ENCODE data around the gene PBOV1. TPM values are rescaled to one million over a fixed set of nuclear protein-coding genes. Genes with fewer than 3 reads are reported as not detected.

Gene PBOV1
- not detected in 2 replicates for total RNA-seq (2014; rRNA removed; shearing (Covaris generic); ENCODE audit: low replicate concordance)

DNA sequence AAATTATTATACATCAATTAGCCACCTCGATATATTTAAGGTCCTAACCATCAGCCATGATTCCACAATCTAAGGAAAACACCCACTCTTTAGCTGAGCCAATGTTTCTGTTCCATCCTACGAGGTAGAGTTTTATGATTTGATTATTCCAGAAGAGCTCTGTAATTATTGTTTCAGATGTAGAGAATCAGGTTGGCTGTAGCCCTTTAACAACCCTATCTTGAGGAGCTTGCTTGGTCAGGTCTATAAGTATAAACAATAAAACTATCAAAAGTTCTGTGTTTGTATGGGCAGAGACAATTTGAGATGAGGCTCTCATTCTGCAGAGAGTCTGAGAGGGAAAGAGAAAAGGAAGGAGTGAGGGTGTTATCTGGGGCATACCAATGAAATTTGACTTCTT, at the start of gene PBOV1:
TSS of gene PBOV1 (minus strand) at position 43 of the 400 bp plus-strand sequence. CDS start 96 bp downstream, outside the sequence.
- H3K27ac ChIP-seq (ENCODE audit: low read length): no peak within 1 kb of the TSS
- no peak for DNase-seq

DNA sequence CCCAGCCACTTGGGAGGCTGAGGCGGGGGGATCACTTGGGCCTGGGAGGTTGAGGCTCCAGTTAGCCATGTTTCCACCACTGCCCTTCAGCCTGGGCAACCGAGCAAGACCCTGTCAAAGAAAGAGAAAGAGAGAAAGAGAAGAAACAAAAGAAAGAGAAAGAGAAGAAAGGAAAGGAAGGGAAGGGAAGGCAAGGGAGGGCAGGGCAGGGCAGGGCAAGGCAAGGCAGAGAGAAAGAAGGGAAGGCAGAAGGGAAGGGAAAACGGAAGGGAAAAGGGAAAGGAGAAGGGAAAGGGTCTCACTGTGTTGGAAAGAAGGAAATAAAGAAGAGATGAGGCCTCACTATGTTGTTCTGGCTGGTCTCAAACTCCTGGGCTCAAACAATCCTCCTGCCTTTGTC, 47.8 kb upstream of the PBOV1 start:
- Histone ChIP-seq H3K4me3 (ENCODE audit: low read length) (no peak overlapping the region), H3K4me1 (ENCODE audit: low read length) (no peaks in the 10 kb centered on the region), H3K9me2 (replicated peaks; ENCODE audit: insufficient read depth, low read length) (no peaks in the 10 kb centered on the region), H3K79me2 (ENCODE audit: low read length) (no peaks in the 10 kb centered on the region), H3K9me3 (ENCODE audit: low read length) (no peaks in the 10 kb centered on the region), H2AFZ (ENCODE audit: low read length) (no peak overlapping the region), H4K20me1 (ENCODE audit: insufficient read depth, low read depth, low read length) (no peaks in the 10 kb centered on the region), H3K27me3 (ENCODE audit: low read length) (no peaks in the 10 kb centered on the region), H3K4me2 (ENCODE audit: low read depth, low read length, poor library complexity, severe bottlenecking) (no peak overlapping the region), H3K36me3 (ENCODE audit: insufficient read depth, low read length) (no peaks in the 10 kb centered on the region), H3K9ac (ENCODE audit: low read length) (no peak overlapping the region), H3K27ac (ENCODE audit: low read length) (no peak overlapping the region)
- no peak for DNase-seq

More for the DNA sequence above, at the start of gene PBOV1:
- Histone ChIP-seq H3K36me3 (ENCODE audit: insufficient read depth, low read length) (no peaks in the 10 kb centered on the region), H2AFZ (ENCODE audit: low read length) (no peak within 1 kb of the TSS), H3K79me2 (ENCODE audit: low read length) (no peaks in the 10 kb centered on the region), H3K9me3 (ENCODE audit: low read length) (no peaks in the 10 kb centered on the region), H4K20me1 (ENCODE audit: insufficient read depth, low read depth, low read length) (no peaks in the 10 kb centered on the region), H3K4me3 (ENCODE audit: low read length) (no peak within 1 kb of the TSS), H3K4me1 (ENCODE audit: low read length) (no peaks in the 10 kb centered on the region), H3K27me3 (ENCODE audit: low read length) (no peaks in the 10 kb centered on the region; the same call in 1 of the 2 replicates), H3K9ac (ENCODE audit: low read length) (no peak within 1 kb of the TSS), H3K4me2 (ENCODE audit: low read depth, low read length, poor library complexity, severe bottlenecking) (no peak within 1 kb of the TSS), H3K9me2 (replicated peaks; ENCODE audit: insufficient read depth, low read length) (no peaks in the 10 kb centered on the region)

DNA sequence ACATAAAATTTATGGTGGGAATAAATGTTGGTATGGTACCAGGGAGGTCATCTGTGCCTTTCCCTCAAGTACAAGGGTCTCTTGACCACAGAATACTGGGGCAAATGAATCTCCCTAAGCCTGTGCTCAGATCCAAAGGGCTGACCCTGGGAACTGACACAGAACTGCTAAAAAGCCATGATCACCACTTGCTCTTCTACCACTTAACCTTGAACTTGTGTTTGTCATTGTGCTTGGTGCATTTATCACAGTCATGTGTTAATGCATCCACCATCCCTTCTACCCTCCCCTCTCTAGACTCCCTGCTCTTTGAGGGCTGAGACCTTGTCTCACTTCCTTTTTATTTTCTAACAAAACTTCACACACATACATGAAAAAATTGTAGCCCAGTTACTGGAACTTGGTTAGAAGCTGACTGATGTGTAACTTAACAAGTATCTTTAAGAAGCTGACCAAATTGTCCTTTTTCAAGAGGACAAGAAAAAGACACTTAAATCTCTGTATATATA, 46.1 kb upstream of the PBOV1 start:
- Histone ChIP-seq H3K4me2 (ENCODE audit: low read depth, low read length, poor library complexity, severe bottlenecking) (no peak overlapping the region), H4K20me1 (ENCODE audit: insufficient read depth, low read depth, low read length) (no peaks in the 10 kb centered on the region), H3K4me3 (ENCODE audit: low read length) (no peak overlapping the region), H3K9me3 (ENCODE audit: low read length) (no peaks in the 10 kb centered on the region), H3K9ac (ENCODE audit: low read length) (no peak overlapping the region), H3K9me2 (replicated peaks; ENCODE audit: insufficient read depth, low read length) (no peaks in the 10 kb centered on the region), H3K79me2 (ENCODE audit: low read length) (no peaks in the 10 kb centered on the region), H3K27ac (ENCODE audit: low read length) (no peak overlapping the region), H3K36me3 (ENCODE audit: insufficient read depth, low read length) (no peaks in the 10 kb centered on the region), H2AFZ (ENCODE audit: low read length) (no peak overlapping the region), H3K4me1 (ENCODE audit: low read length) (no peaks in the 10 kb centered on the region), H3K27me3 (ENCODE audit: low read length) (no peaks in the 10 kb centered on the region)
- DNase-seq: no peak

GRCh38 chr6:138263963-138264362, 45.7 kb upstream of the PBOV1 start:
- no peak overlapping the region for H3K27ac ChIP-seq (ENCODE audit: low read length)
- no peak overlapping the region for H3K4me3 ChIP-seq (ENCODE audit: low read length)

DNA sequence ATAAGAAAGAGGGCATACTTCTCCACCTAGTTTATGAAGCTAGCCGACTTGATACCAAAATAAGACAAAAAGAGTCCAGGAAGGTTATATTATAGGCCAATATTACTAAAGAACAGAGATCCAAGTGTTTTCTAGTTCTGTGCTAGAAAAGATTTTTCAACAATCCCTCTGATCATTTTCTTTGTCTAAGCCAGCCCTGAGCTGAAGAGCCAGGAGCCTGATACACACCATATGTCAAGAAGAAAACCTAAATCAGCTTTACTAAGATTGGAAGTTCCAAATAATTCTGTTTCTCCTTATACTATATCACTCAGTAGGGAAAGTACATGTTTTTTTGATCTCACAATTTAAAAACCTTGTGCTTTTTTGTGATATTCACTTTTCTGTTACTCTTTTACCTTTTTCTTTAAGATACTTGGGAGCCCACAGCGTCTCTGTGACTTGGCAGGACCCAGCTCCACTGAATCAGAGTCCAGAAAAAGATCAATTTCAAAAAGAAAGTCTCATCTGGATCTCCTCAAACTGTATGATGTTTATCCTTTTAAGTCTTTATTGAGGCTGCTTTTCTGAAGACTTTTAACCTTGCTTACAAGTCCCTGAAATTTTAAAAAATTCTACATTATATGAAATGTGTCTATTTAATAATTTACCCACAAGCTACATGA, 43.0 kb upstream of the PBOV1 start:
- H4K20me1 ChIP-seq (ENCODE audit: insufficient read depth, low read depth, low read length): no peaks in the 10 kb centered on the region
- DNase-seq: no peak
- H3K9ac ChIP-seq (ENCODE audit: low read length): no peak overlapping the region
- no peak overlapping the region for H2AFZ ChIP-seq (ENCODE audit: low read length)
- H3K9me2 ChIP-seq (replicated peaks; ENCODE audit: insufficient read depth, low read length): no peaks in the 10 kb centered on the region
- no peaks in the 10 kb centered on the region for H3K4me1 ChIP-seq (ENCODE audit: low read length)
- no peaks in the 10 kb centered on the region for H3K36me3 ChIP-seq (ENCODE audit: insufficient read depth, low read length)
- no peaks in the 10 kb centered on the region for H3K79me2 ChIP-seq (ENCODE audit: low read length)
- no peaks in the 10 kb centered on the region for H3K27me3 ChIP-seq (ENCODE audit: low read length)
- H3K9me3 ChIP-seq (ENCODE audit: low read length): no peaks in the 10 kb centered on the region
- H3K4me2 ChIP-seq (ENCODE audit: low read depth, low read length, poor library complexity, severe bottlenecking): no peak overlapping the region
- H3K4me3 ChIP-seq (ENCODE audit: low read length): no peak overlapping the region
- no peak overlapping the region for H3K27ac ChIP-seq (ENCODE audit: low read length)

More at GRCh38 chr6:138263963-138264362, 45.7 kb upstream of the PBOV1 start:
- H3K36me3 ChIP-seq (ENCODE audit: insufficient read depth, low read length): no peaks in the 10 kb centered on the region
- no peak for DNase-seq
- H3K9me3 ChIP-seq (ENCODE audit: low read length): no peaks in the 10 kb centered on the region
- H3K4me1 ChIP-seq (ENCODE audit: low read length): no peaks in the 10 kb centered on the region
- H3K9me2 ChIP-seq (replicated peaks; ENCODE audit: insufficient read depth, low read length): no peaks in the 10 kb centered on the region
- H3K4me2 ChIP-seq (ENCODE audit: low read depth, low read length, poor library complexity, severe bottlenecking): no peak overlapping the region
- H3K79me2 ChIP-seq (ENCODE audit: low read length): no peaks in the 10 kb centered on the region
- no peaks in the 10 kb centered on the region for H3K27me3 ChIP-seq (ENCODE audit: low read length)
- H4K20me1 ChIP-seq (ENCODE audit: insufficient read depth, low read depth, low read length): no peaks in the 10 kb centered on the region
- no peak overlapping the region for H3K9ac ChIP-seq (ENCODE audit: low read length)
- no peak overlapping the region for H2AFZ ChIP-seq (ENCODE audit: low read length)

DNA sequence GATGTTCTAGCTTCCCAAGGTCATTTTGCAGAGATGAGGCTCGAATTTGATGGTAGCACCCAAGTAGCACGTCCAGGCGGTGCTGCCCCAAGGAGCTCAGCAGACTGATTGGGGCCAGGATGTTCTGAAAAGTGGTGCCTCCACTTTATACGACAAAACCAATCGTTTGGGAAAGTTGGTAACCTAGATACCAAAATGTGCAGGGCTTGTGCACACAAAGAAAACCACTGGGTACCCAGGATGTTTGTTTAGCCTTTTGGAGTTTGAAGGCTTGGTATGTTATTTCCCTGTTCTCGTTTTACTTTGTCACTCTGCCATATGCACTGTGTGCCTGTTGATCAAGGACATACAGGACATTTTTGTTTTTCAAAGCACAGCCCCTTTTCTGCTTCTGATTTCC, 40.7 kb upstream of the PBOV1 start:
- H3K4me2 ChIP-seq (ENCODE audit: low read depth, low read length, poor library complexity, severe bottlenecking): no peak overlapping the region
- H4K20me1 ChIP-seq (ENCODE audit: insufficient read depth, low read depth, low read length): no peaks in the 10 kb centered on the region

DNA sequence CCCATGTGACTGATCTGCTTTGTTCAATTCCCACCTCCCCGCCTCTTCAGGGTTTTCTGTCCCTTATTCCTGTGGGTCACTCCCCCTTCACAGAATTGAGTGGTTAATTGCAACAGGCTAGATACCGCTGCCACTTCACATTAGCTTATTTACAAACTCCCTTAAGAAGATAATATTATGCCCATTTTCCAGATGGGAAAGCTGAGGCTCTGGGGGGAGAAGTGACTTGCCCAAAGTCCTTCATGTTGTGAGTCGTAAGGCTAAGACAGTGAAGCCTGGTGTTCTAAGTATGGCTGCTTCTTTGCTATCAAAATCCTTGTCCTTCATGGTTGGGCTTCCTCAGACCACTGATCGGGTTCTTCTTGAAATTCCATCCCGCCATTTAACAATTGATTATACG, 39.9 kb upstream of the PBOV1 start:
- H3K4me3 ChIP-seq (ENCODE audit: low read length): no peak overlapping the region
- no peak overlapping the region for H3K9ac ChIP-seq (ENCODE audit: low read length)
- no peak overlapping the region for H3K4me2 ChIP-seq (ENCODE audit: low read depth, low read length, poor library complexity, severe bottlenecking)
- no peaks in the 10 kb centered on the region for H3K9me3 ChIP-seq (ENCODE audit: low read length)
- no peaks in the 10 kb centered on the region for H3K4me1 ChIP-seq (ENCODE audit: low read length)
- H4K20me1 ChIP-seq (ENCODE audit: insufficient read depth, low read depth, low read length): no peaks in the 10 kb centered on the region
- H2AFZ ChIP-seq (ENCODE audit: low read length): no peak overlapping the region
- H3K27me3 ChIP-seq (ENCODE audit: low read length): no peaks in the 10 kb centered on the region
- no peak for DNase-seq
- no peaks in the 10 kb centered on the region for H3K9me2 ChIP-seq (replicated peaks; ENCODE audit: insufficient read depth, low read length)
- no peaks in the 10 kb centered on the region for H3K36me3 ChIP-seq (ENCODE audit: insufficient read depth, low read length)
- H3K27ac ChIP-seq (ENCODE audit: low read length): no peak overlapping the region
- no peaks in the 10 kb centered on the region for H3K79me2 ChIP-seq (ENCODE audit: low read length)

More for the DNA sequence above, 40.7 kb upstream of the PBOV1 start:
- no peak overlapping the region for H2AFZ ChIP-seq (ENCODE audit: low read length)
- H3K27me3 ChIP-seq (ENCODE audit: low read length): no peaks in the 10 kb centered on the region
- no peaks in the 10 kb centered on the region for H3K36me3 ChIP-seq (ENCODE audit: insufficient read depth, low read length)
- no peaks in the 10 kb centered on the region for H3K9me3 ChIP-seq (ENCODE audit: low read length)
- no peak overlapping the region for H3K27ac ChIP-seq (ENCODE audit: low read length)
- no peaks in the 10 kb centered on the region for H3K4me1 ChIP-seq (ENCODE audit: low read length)
- no peak for DNase-seq
- no peak overlapping the region for H3K4me3 ChIP-seq (ENCODE audit: low read length)
- no peaks in the 10 kb centered on the region for H3K79me2 ChIP-seq (ENCODE audit: low read length)
- H3K9me2 ChIP-seq (replicated peaks; ENCODE audit: insufficient read depth, low read length): no peaks in the 10 kb centered on the region
- H3K9ac ChIP-seq (ENCODE audit: low read length): no peak overlapping the region

GRCh38 chr6:138257638-138258040, 39.3 kb upstream of the PBOV1 start:
- Histone ChIP-seq H3K4me3 (ENCODE audit: low read length) (no peak overlapping the region), H4K20me1 (ENCODE audit: insufficient read depth, low read depth, low read length) (no peaks in the 10 kb centered on the region), H3K4me2 (ENCODE audit: low read depth, low read length, poor library complexity, severe bottlenecking) (no peak overlapping the region), H3K27me3 (ENCODE audit: low read length) (no peaks in the 10 kb centered on the region), H3K9me2 (replicated peaks; ENCODE audit: insufficient read depth, low read length) (no peaks in the 10 kb centered on the region), H3K36me3 (ENCODE audit: insufficient read depth, low read length) (no peaks in the 10 kb centered on the region), H3K79me2 (ENCODE audit: low read length) (no peaks in the 10 kb centered on the region), H2AFZ (ENCODE audit: low read length) (no peak overlapping the region), H3K9ac (ENCODE audit: low read length) (no peak overlapping the region), H3K4me1 (ENCODE audit: low read length) (no peaks in the 10 kb centered on the region), H3K9me3 (ENCODE audit: low read length) (no peaks in the 10 kb centered on the region), H3K27ac (ENCODE audit: low read length) (no peak overlapping the region)
- DNase-seq: no peak
